ENCODE data around the gene SUPT3H. TPM values are rescaled to one million over a fixed set of nuclear protein-coding genes. Genes with fewer than 3 reads are reported as not detected.

Gene SUPT3H
- total RNA-seq, 2 donors from 2014 or later = 2.5 to 4.5 TPM

- no peaks in the 10 kb centered on the region for H3K36me3 ChIP-seq
- H3K27me3 ChIP-seq = no peaks in the 10 kb centered on the region
- H3K27ac ChIP-seq = no peak overlapping the region
- DNase-seq (ENCODE audit: low spot score) = no peak
- H3K4me1 ChIP-seq = peaks cover 0 to 17% of the 10 kb centered on the region in 2 donors
- no peak for TF ChIP-seq CTCF (IDR thresholded peaks at IDR 0.05)
- no peaks in the 10 kb centered on the region for H3K9me3 ChIP-seq
- no peak overlapping the region for H3K4me3 ChIP-seq
Measured at GRCh38 chr6:45375449-45375848, 2.3 kb downstream of the SUPT3H start.

GRCh38 chr6:45371924-45372573 is 5.7 kb downstream of the SUPT3H start:
- Histone ChIP-seq H3K4me3 (no peak overlapping the region), H3K9me3 (no peaks in the 10 kb centered on the region), H3K27ac (no peak overlapping the region), H3K27me3 (no peaks in the 10 kb centered on the region), H3K36me3 (no peaks in the 10 kb centered on the region), H3K4me1 (peaks cover 0 to 8% of the 10 kb centered on the region in 2 donors)
- no peak for TF ChIP-seq CTCF (IDR thresholded peaks at IDR 0.05)
- no peak for DNase-seq (ENCODE audit: low spot score)

GRCh38 chr6:45369870-45370269 is 7.9 kb downstream of the SUPT3H start:
- H3K4me3 ChIP-seq = no peak overlapping the region
- no peak for TF ChIP-seq CTCF (IDR thresholded peaks at IDR 0.05)
- H3K27me3 ChIP-seq = no peaks in the 10 kb centered on the region
- H3K9me3 ChIP-seq = no peaks in the 10 kb centered on the region
- no peaks in the 10 kb centered on the region for H3K36me3 ChIP-seq
- H3K27ac ChIP-seq = no peak overlapping the region
- DNase-seq (ENCODE audit: low spot score) = no peak
- H3K4me1 ChIP-seq = no peaks in the 10 kb centered on the region

GRCh38 chr6:45367999-45368398 is 9.7 kb downstream of the SUPT3H start:
- TF ChIP-seq CTCF (IDR thresholded peaks at IDR 0.05) = no peak
- no peak for DNase-seq (ENCODE audit: low spot score)

GRCh38 chr6:45366534-45366933 is 11.2 kb downstream of the SUPT3H start:
- no peaks in the 10 kb centered on the region for H3K27me3 ChIP-seq
- H3K27ac ChIP-seq = no peak overlapping the region
- DNase-seq (ENCODE audit: low spot score) = no peak
- H3K9me3 ChIP-seq = no peaks in the 10 kb centered on the region
- H3K4me1 ChIP-seq = no peaks in the 10 kb centered on the region
- TF ChIP-seq CTCF (IDR thresholded peaks at IDR 0.05) = no peak
- H3K36me3 ChIP-seq = no peaks in the 10 kb centered on the region
- no peak overlapping the region for H3K4me3 ChIP-seq

More at GRCh38 chr6:45367999-45368398, 9.7 kb downstream of the SUPT3H start:
- Histone ChIP-seq H3K4me1 (no peaks in the 10 kb centered on the region), H3K36me3 (no peaks in the 10 kb centered on the region), H3K4me3 (no peak overlapping the region), H3K27ac (no peak overlapping the region), H3K9me3 (no peaks in the 10 kb centered on the region), H3K27me3 (no peaks in the 10 kb centered on the region)

- H3K4me3 ChIP-seq = no peak overlapping the region
- no peaks in the 10 kb centered on the region for H3K4me1 ChIP-seq
- H3K36me3 ChIP-seq = no peaks in the 10 kb centered on the region
- no peak for TF ChIP-seq CTCF (IDR thresholded peaks at IDR 0.05)
- H3K27ac ChIP-seq = no peak overlapping the region
- DNase-seq (ENCODE audit: low spot score) = no peak
- H3K27me3 ChIP-seq = no peaks in the 10 kb centered on the region
- no peaks in the 10 kb centered on the region for H3K9me3 ChIP-seq
Measured at GRCh38 chr6:45365036-45365435, 12.7 kb downstream of the SUPT3H start.

Measured in right atrium auricular region (tissue), 2 donors.